Measurements from ENCODE around the gene ACACA.

The ACACA gene

DNA sequence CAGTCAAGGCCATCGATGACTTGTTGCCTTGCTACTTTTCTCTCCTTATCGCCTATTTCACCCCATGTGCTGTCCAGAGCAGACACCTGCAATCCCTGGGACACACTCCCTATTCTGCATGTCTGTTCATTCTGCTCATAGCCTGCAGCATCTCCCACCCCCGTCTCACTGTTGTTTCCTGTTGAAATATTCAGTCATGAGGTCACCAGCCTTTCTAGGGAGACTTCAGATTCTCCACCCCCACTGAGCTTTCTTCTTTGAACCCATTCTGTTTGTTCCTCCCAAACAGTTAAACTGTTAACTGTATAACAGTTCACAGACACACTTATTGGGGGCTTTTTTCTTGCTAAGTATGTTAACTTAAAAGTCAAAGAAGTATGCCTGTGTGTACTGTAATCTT is 363.4 kb downstream of the ACACA start:
- H3K27me3 ChIP-seq (replicated peaks; ENCODE audit: control insufficient read depth, insufficient read depth, low read length), result no peaks in the 10 kb centered on the region
- TF ChIP-seq, protein P1, sequence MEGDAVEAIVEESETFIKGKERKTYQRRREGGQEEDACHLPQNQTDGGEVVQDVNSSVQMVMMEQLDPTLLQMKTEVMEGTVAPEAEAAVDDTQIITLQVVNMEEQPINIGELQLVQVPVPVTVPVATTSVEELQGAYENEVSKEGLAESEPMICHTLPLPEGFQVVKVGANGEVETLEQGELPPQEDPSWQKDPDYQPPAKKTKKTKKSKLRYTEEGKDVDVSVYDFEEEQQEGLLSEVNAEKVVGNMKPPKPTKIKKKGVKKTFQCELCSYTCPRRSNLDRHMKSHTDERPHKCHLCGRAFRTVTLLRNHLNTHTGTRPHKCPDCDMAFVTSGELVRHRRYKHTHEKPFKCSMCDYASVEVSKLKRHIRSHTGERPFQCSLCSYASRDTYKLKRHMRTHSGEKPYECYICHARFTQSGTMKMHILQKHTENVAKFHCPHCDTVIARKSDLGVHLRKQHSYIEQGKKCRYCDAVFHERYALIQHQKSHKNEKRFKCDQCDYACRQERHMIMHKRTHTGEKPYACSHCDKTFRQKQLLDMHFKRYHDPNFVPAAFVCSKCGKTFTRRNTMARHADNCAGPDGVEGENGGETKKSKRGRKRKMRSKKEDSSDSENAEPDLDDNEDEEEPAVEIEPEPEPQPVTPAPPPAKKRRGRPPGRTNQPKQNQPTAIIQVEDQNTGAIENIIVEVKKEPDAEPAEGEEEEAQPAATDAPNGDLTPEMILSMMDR (IDR thresholded peaks at IDR 0.05; ENCODE audit: insufficient read depth, low read length, poor library complexity, severe bottlenecking), result no peak
- no peak overlapping the region for H3K4me3 ChIP-seq (replicated peaks; ENCODE audit: low read depth, low read length)
- no peak for DNase-seq (ENCODE audit: extremely low read depth, insufficient read length)
- H3K36me3 ChIP-seq (ENCODE audit: control insufficient read depth, insufficient read depth, low read length), result peaks cover 3% of the 10 kb centered on the region

DNA sequence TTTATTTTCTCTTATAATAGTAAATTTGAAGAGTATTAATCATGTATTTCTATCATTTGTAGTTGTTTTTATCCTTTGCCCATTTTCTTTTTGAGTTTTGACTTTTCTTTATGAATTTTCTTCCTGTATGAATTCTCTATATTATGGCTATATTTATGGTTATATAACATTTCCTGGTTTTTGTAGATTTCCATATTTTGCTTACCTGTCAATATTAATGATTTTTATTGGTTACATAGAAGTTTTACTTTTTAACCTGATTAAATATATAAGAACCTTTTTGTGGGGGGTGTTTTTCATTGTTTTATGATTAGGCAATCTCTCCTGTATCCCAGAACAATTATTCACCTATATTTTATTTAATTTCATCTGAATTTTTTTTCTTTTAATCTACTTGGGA is 364.7 kb downstream of the ACACA start:
- Histone ChIP-seq H3K4me3 (replicated peaks; ENCODE audit: low read depth, low read length) (no peak overlapping the region), H3K27me3 (replicated peaks; ENCODE audit: control insufficient read depth, insufficient read depth, low read length) (no peaks in the 10 kb centered on the region), H3K36me3 (ENCODE audit: control insufficient read depth, insufficient read depth, low read length) (peaks cover 7% of the 10 kb centered on the region)
- DNase-seq (ENCODE audit: extremely low read depth, insufficient read length), result no peak
- TF ChIP-seq, protein P1 (IDR thresholded peaks at IDR 0.05; ENCODE audit: insufficient read depth, low read length, poor library complexity, severe bottlenecking), result no peak

DNA sequence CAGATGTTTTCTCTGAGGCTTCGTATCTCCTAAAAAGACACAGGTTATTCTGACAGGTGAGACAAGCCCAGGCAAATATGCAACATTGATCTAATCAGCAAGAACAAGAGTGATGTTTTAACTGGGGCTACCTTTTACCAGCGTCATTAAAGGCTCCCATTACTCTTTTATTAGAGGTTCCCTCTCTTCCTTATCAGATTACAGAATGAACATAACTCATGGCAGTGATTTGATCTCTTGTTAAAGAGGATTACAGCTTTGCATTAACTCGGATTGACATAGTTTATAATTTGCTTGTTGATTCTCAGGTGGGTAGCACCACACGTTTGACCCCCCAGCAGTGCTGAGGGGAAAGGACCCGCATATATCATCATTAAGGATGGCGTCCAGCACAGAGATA is 367.4 kb downstream of the ACACA start:
- Histone ChIP-seq H3K27me3 (replicated peaks; ENCODE audit: control insufficient read depth, insufficient read depth, low read length) (no peaks in the 10 kb centered on the region), H3K36me3 (ENCODE audit: control insufficient read depth, insufficient read depth, low read length) (peaks cover 7% of the 10 kb centered on the region), H3K4me3 (replicated peaks; ENCODE audit: low read depth, low read length) (no peak overlapping the region)
- TF ChIP-seq, protein P1 (IDR thresholded peaks at IDR 0.05; ENCODE audit: insufficient read depth, low read length, poor library complexity, severe bottlenecking), result no peak
- DNase-seq (ENCODE audit: extremely low read depth, insufficient read length), result no peak

DNA sequence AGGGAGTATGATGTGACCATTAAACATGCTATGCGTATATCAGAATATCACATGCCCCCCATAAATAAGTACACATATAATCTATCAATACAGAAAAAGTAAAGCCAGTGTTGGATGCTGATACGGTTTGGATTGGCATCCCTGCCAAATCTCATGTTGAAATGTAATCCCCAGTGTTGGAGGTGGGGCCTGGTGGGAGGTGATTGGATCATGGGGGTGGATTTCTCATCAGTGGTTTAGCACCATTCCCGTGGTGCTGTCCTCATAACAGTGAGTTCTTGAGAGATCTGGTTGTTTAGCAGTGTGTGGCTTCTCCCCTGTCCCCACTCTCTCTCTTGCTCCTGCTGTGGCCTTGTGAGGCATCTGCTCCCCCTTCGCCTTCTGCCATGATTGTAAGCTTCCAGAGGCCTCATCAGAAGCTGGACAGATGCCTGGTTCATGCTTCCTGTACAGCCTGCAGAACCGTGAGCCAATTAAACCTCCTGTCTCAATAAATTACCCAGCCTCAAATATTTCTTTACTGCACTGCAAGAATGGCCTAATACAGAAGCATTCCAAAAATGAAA is 369.0 kb downstream of the ACACA start:
- H3K36me3 ChIP-seq (ENCODE audit: control insufficient read depth, insufficient read depth, low read length), result peaks cover 5% of the 10 kb centered on the region
- no peak for DNase-seq (ENCODE audit: extremely low read depth, insufficient read length)
- TF ChIP-seq, protein P1 (IDR thresholded peaks at IDR 0.05; ENCODE audit: insufficient read depth, low read length, poor library complexity, severe bottlenecking), result no peak
- no peaks in the 10 kb centered on the region for H3K27me3 ChIP-seq (replicated peaks; ENCODE audit: control insufficient read depth, insufficient read depth, low read length)
- no peak overlapping the region for H3K4me3 ChIP-seq (replicated peaks; ENCODE audit: low read depth, low read length)

All from GM06990 (cell line).